Activated B cell treated with CpG ODN at 0.5 μM for 24 hours (primary cell): Measurements from ENCODE around the gene CDK12. TPM values are rescaled to one million over a fixed set of nuclear protein-coding genes. Genes with fewer than 3 reads are reported as not detected.
"Not testable (repeated sequence)": the region's sequence is repeated elsewhere in the genome, so short reads cannot be mapped to it uniquely, and the experiment has no call there.

Source experiments
- ATAC-seq: fragments of 200-7000 bp; cut with Tn5 transposase; one replicate; pipeline ENCODE4 v1.10.0; 2021; ENCODE audit warnings: low read depth, mild to moderate bottlenecking, moderate library complexity
- CTCF ChIA-PET: fragments of 350-600 bp; sonication (Branson Sonifier 250); formaldehyde crosslinking; loops from one replicate; lab custom pipeline; 2021; ENCODE audit warnings: antibody characterized with exemption; lab: Charles Lee
- POLR2A ChIA-PET: fragments of 350-600 bp; sonication (Branson Sonifier 250); formaldehyde crosslinking; loops from one replicate; lab custom pipeline; 2021; ENCODE audit warnings: antibody characterized with exemption; lab: Charles Lee
- DNase-seq: peaks from one replicate; pipeline ENCODE4 v3.0.0; 2022
- H3K27ac Mint-ChIP-seq: one replicate; pipeline ENCODE4 v1.8.0; 2020; ENCODE audit warnings: mixed read lengths
- H3K27me3 Mint-ChIP-seq: one replicate; pipeline ENCODE4 v1.8.0; 2021; ENCODE audit warnings: mixed read lengths
- H3K36me3 Mint-ChIP-seq: one replicate; pipeline ENCODE4 v1.8.0; 2021; ENCODE audit warnings: low read depth, mixed read lengths
- H3K4me1 Mint-ChIP-seq: one replicate; pipeline ENCODE4 v1.8.0; 2021; ENCODE audit warnings: mixed read lengths
- H3K4me3 Mint-ChIP-seq: one replicate; pipeline ENCODE4 v1.8.0; 2020; ENCODE audit warnings: mild to moderate bottlenecking, mixed read lengths
- H3K9me3 Mint-ChIP-seq: one replicate; pipeline ENCODE4 v1.8.0; 2020; ENCODE audit warnings: mixed read lengths
- CTCF ChIP-seq: fragments of 200-600 bp; IDR thresholded peaks from one replicate; pipeline ENCODE4 v1.8.0; 2022; ENCODE audit warnings: antibody characterized with exemption, mild to moderate bottlenecking
- intact Hi-C: fragments of 100-400 bp; cut with micrococcal nuclease; formaldehyde crosslinking; loops from one replicate; pipeline ENCODE4 v1.15.1; 2024
- total RNA-seq: library from RNA; stranded (reverse); gene quantifications from 2 replicates; pipeline ENCODE4 v1.2.3, GENCODE V29; 2022

The CDK12 gene
- total RNA-seq, 1 donor from 2014 or later, result 118 TPM

- ChIA-PET POLR2A (no interaction called here), CTCF (no interaction called here)
- no peaks in the 10 kb centered on the region for H3K27me3 Mint-ChIP-seq
- H3K4me1 Mint-ChIP-seq, result peaks cover 12% of the 10 kb centered on the region
- DNase-seq (no peak), ATAC-seq (no peak)
- H3K36me3 Mint-ChIP-seq, result no peaks in the 10 kb centered on the region
- no peak for TF ChIP-seq CTCF
- H3K27ac Mint-ChIP-seq, result no peak overlapping the region
- no peaks in the 10 kb centered on the region for H3K9me3 Mint-ChIP-seq
- no peak overlapping the region for H3K4me3 Mint-ChIP-seq
- intact Hi-C loops, result no loop called here
These were observed 77.6 kb downstream of the CDK12 start for GRCh38 chr17:39538866-39539265.

- Mint-ChIP-seq H3K9me3 (no peaks in the 10 kb centered on the region), H3K4me3 (no peak overlapping the region), H3K27ac (no peak overlapping the region), H3K4me1 (peaks cover 12% of the 10 kb centered on the region), H3K36me3 (peaks cover 4% of the 10 kb centered on the region), H3K27me3 (no peaks in the 10 kb centered on the region)
- ATAC-seq (no peak), DNase-seq (no peak)
- ChIA-PET CTCF (interaction anchor here (1.0 kb wide), 1 partner anchor 8 kb away, joined by 3 read pairs; no protein-coding TSS in a partner anchor), POLR2A (no interaction called here)
- TF ChIP-seq CTCF, result no peak
- intact Hi-C loops, result no loop called here
These were observed 79.3 kb downstream of the CDK12 start for GRCh38 chr17:39540611-39541010.

- Mint-ChIP-seq H3K27me3 (no peaks in the 10 kb centered on the region), H3K9me3 (no peaks in the 10 kb centered on the region), H3K36me3 (peaks cover 8% of the 10 kb centered on the region), H3K27ac (no peak overlapping the region), H3K4me1 (peaks cover 12% of the 10 kb centered on the region), H3K4me3 (no peak overlapping the region)
- intact Hi-C loops, result no loop called here
- DNase-seq (no peak), ATAC-seq (no peak)
- CTCF ChIA-PET, result no interaction called here
- POLR2A ChIA-PET, result no interaction called here
- TF ChIP-seq CTCF, result no peak
These were observed 80.4 kb downstream of the CDK12 start for GRCh38 chr17:39541652-39542051.

GRCh38 chr17:39543176-39543575, 81.9 kb downstream of the CDK12 start:
- Mint-ChIP-seq H3K4me1 (peaks cover 17% of the 10 kb centered on the region), H3K9me3 (no peaks in the 10 kb centered on the region), H3K27ac (no peak overlapping the region), H3K27me3 (no peaks in the 10 kb centered on the region), H3K36me3 (peaks cover 20% of the 10 kb centered on the region), H3K4me3 (no peak overlapping the region)
- TF ChIP-seq CTCF, result no peak
- POLR2A ChIA-PET, result no interaction called here
- CTCF ChIA-PET, result interaction anchor here (9.7 kb wide), 1 partner anchor 79 kb away, joined by 124 read pairs; no protein-coding TSS in a partner anchor
- ATAC-seq, result no peak
- intact Hi-C loops, result no loop called here
- no peak for DNase-seq

- Mint-ChIP-seq H3K27ac (no peak overlapping the region), H3K9me3 (no peaks in the 10 kb centered on the region), H3K4me3 (no peak overlapping the region), H3K4me1 (peaks cover 15% of the 10 kb centered on the region), H3K36me3 (peaks cover 20% of the 10 kb centered on the region), H3K27me3 (no peaks in the 10 kb centered on the region)
- ChIA-PET POLR2A (interaction anchor here (0.7 kb wide), 1 partner anchor 31 kb away, joined by 9 read pairs; no protein-coding TSS in a partner anchor), CTCF (interaction anchor here (9.7 kb wide), 1 partner anchor 79 kb away, joined by 124 read pairs; no protein-coding TSS in a partner anchor)
- intact Hi-C loops, result no loop called here
- TF ChIP-seq CTCF, result no peak
- no peak for ATAC-seq
- DNase-seq, result no peak
These were observed 82.4 kb downstream of the CDK12 start for GRCh38 chr17:39543664-39544063.

- intact Hi-C loops, ATAC-seq, H3K9me3 Mint-ChIP-seq, DNase-seq, H3K4me3 Mint-ChIP-seq, H3K27me3 Mint-ChIP-seq, H3K27ac Mint-ChIP-seq: not testable (repeated sequence)
- Mint-ChIP-seq H3K4me1 (peaks cover 12% of the 10 kb centered on the region), H3K36me3 (peaks cover 24% of the 10 kb centered on the region)
- ChIA-PET CTCF (interaction anchor here (1.0 to 9.7 kb wide), 2 partner anchors 11 to 78 kb away, joined by 3 to 124 read pairs; no protein-coding TSS in a partner anchor), POLR2A (interaction anchor here (0.7 to 1.0 kb wide), 2 partner anchors 30 to 209 kb away, joined by 4 to 9 read pairs; no protein-coding TSS in a partner anchor)
These were observed 83.1 kb downstream of the CDK12 start for GRCh38 chr17:39544361-39544760.
